Glutamatergic neuron (in vitro differentiated cells): ENCODE data around the gene TNFRSF4. TPM values are rescaled to one million over a fixed set of nuclear protein-coding genes. Genes with fewer than 3 reads are reported as not detected.

Experiments used
- DNase-seq: peaks from one replicate; pipeline ENCODE4 v3.0.0; 2022
- H3K27ac Mint-ChIP-seq: one replicate; pipeline ENCODE4 v1.8.0; 2020; ENCODE audit warnings: mild to moderate bottlenecking, mixed read lengths, inconsistent platforms; ENCODE audit not compliant: unreplicated experiment
- H3K27me3 Mint-ChIP-seq: one replicate; pipeline ENCODE4 v1.8.0; 2020; ENCODE audit warnings: mild to moderate bottlenecking, moderate library complexity, mixed read lengths, inconsistent platforms; ENCODE audit not compliant: unreplicated experiment
- H3K36me3 Mint-ChIP-seq: one replicate; pipeline ENCODE4 v1.8.0; 2020; ENCODE audit warnings: mild to moderate bottlenecking, mixed read lengths, inconsistent platforms; ENCODE audit not compliant: unreplicated experiment
- H3K4me1 Mint-ChIP-seq: one replicate; pipeline ENCODE4 v1.8.0; 2020; ENCODE audit warnings: mild to moderate bottlenecking, low read depth, mixed read lengths, inconsistent platforms; ENCODE audit not compliant: unreplicated experiment
- H3K4me3 Mint-ChIP-seq: one replicate; pipeline ENCODE4 v1.8.0; 2020; ENCODE audit warnings: mild to moderate bottlenecking, mixed read lengths, inconsistent platforms; ENCODE audit not compliant: unreplicated experiment
- H3K9me3 Mint-ChIP-seq: one replicate; pipeline ENCODE4 v1.8.0; 2020; ENCODE audit warnings: mild to moderate bottlenecking, moderate library complexity, mixed read lengths, inconsistent platforms; ENCODE audit not compliant: unreplicated experiment
- CTCF ChIP-seq: fragments of 200-600 bp; sonication (generic); IDR thresholded peaks from one replicate; pipeline ENCODE4 v1.5.0; 2021; ENCODE audit not compliant: partially characterized antibody, unreplicated experiment
- total RNA-seq: library from RNA; stranded (reverse); fragmentation: NEBNext Ultra II Directional; extraction: Animal tissue kit (Norgen Biotek cat#: 25700); gene quantifications from one replicate; pipeline ENCODE4 v1.2.1, GENCODE V29; 2021; ENCODE audit not compliant: unreplicated experiment

Gene TNFRSF4
- total RNA-seq, 1 donor from 2014 or later: 0.29 TPM

- DNase-seq: no peak
- Mint-ChIP-seq H3K4me1 (no peaks in the 10 kb centered on the region), H3K27ac (no peak overlapping the region), H3K9me3 (no peaks in the 10 kb centered on the region), H3K27me3 (no peaks in the 10 kb centered on the region), H3K36me3 (no peaks in the 10 kb centered on the region), H3K4me3 (no peak overlapping the region)
- no peak for TF ChIP-seq CTCF
Observed at GRCh38 chr1:1244192-1244811, 30.3 kb upstream of the TNFRSF4 start.

- Mint-ChIP-seq H3K27ac (no peak overlapping the region), H3K36me3 (no peaks in the 10 kb centered on the region), H3K4me3 (no peak overlapping the region), H3K4me1 (no peaks in the 10 kb centered on the region), H3K9me3 (no peaks in the 10 kb centered on the region), H3K27me3 (no peaks in the 10 kb centered on the region)
- TF ChIP-seq CTCF: no peak
- DNase-seq: peak; percentile 56
Observed at GRCh38 chr1:1243807-1244191, 29.8 kb upstream of the TNFRSF4 start.

GRCh38 chr1:1243266-1243660, 29.3 kb upstream of the TNFRSF4 start:
- no peak overlapping the region for H3K4me3 Mint-ChIP-seq
- no peak overlapping the region for H3K27ac Mint-ChIP-seq
- no peaks in the 10 kb centered on the region for H3K36me3 Mint-ChIP-seq
- TF ChIP-seq CTCF: no peak
- no peak for DNase-seq
- H3K4me1 Mint-ChIP-seq: no peaks in the 10 kb centered on the region
- H3K9me3 Mint-ChIP-seq: no peaks in the 10 kb centered on the region
- H3K27me3 Mint-ChIP-seq: no peaks in the 10 kb centered on the region

GRCh38 chr1:1242461-1243265, 28.7 kb upstream of the TNFRSF4 start:
- no peak overlapping the region for H3K27ac Mint-ChIP-seq
- no peaks in the 10 kb centered on the region for H3K27me3 Mint-ChIP-seq
- no peaks in the 10 kb centered on the region for H3K4me1 Mint-ChIP-seq
- H3K9me3 Mint-ChIP-seq: no peaks in the 10 kb centered on the region
- H3K4me3 Mint-ChIP-seq: no peak overlapping the region
- H3K36me3 Mint-ChIP-seq: no peaks in the 10 kb centered on the region
- no peak for TF ChIP-seq CTCF
- DNase-seq: no peak

GRCh38 chr1:1241588-1242219, 27.8 kb upstream of the TNFRSF4 start:
- no peaks in the 10 kb centered on the region for H3K9me3 Mint-ChIP-seq
- no peak overlapping the region for H3K27ac Mint-ChIP-seq
- H3K36me3 Mint-ChIP-seq: no peaks in the 10 kb centered on the region
- H3K4me3 Mint-ChIP-seq: no peak overlapping the region
- TF ChIP-seq CTCF: no peak
- H3K4me1 Mint-ChIP-seq: peaks cover 2% of the 10 kb centered on the region
- peaks cover 2% of the 10 kb centered on the region for H3K27me3 Mint-ChIP-seq
- DNase-seq: no peak
